H1 (cell line): ENCODE measurements around the gene RNF13. TPM values are rescaled to one million over a fixed set of nuclear protein-coding genes. Genes with fewer than 3 reads are reported as not detected.

Experiments used
- CTCF ChIA-PET: fragments of 300-600 bp; sonication (Branson Sonifier 250); formaldehyde crosslinking; loops from one replicate; lab custom pipeline; 2021; ENCODE audit not compliant: partially characterized antibody; lab: Charles Lee
- POLR2A ChIA-PET: fragments of 300-600 bp; sonication (Branson Sonifier 250); formaldehyde crosslinking; loops from one replicate; lab custom pipeline; 2021; ENCODE audit warnings: inconsistent platforms; ENCODE audit not compliant: partially characterized antibody; lab: Charles Lee
- DNase-seq, 2 experiments: peaks; one replicate each; pipeline versions ENCODE4 v3.0.0 to v3.0.0-alpha.2; 2010 to 2022; ENCODE audit warnings: low spot score in 2 of 2, low read depth in 1 of 2, mixed read lengths in 1 of 2
- FAIRE-seq: peaks from 2 replicates; lab custom pipeline; 2011; peaks lifted over from hg19 to GRCh38; lab: Jason Lieb, UNC
- H2AFZ ChIP-seq: 2 replicates; pipeline ENCODE4 v1.8.1; 2012; ENCODE audit warnings: low read length, inconsistent platforms
- H2AK5ac ChIP-seq: 2 replicates; pipeline ENCODE4 v1.6.1; 2013; ENCODE audit warnings: low read depth, low read length
- H2BK120ac ChIP-seq: replicated peaks from 2 replicates; pipeline ENCODE3; 2013; ENCODE audit warnings: low read depth, low read length, inconsistent platforms
- H2BK12ac ChIP-seq: 2 replicates; pipeline ENCODE4 v1.6.1; 2013; ENCODE audit warnings: low read depth, low read length
- H2BK15ac ChIP-seq: 2 replicates; pipeline ENCODE4 v1.6.1; 2013; ENCODE audit warnings: low read length
- H2BK20ac ChIP-seq: 2 replicates; pipeline ENCODE4 v1.6.1; 2013; ENCODE audit warnings: low read length
- H2BK5ac ChIP-seq: 2 replicates; pipeline ENCODE4 v1.6.1; 2013; ENCODE audit warnings: low read depth, low read length
- H3K14ac ChIP-seq: 2 replicates; pipeline ENCODE4 v1.6.1; 2013; ENCODE audit warnings: inconsistent platforms; ENCODE audit not compliant: insufficient read length
- H3K18ac ChIP-seq: 2 replicates; pipeline ENCODE4 v1.6.1; 2013; ENCODE audit warnings: low read length; ENCODE audit errors: extremely low read depth
- H3K23ac ChIP-seq: 2 replicates; pipeline ENCODE4 v1.6.1; 2013; ENCODE audit warnings: inconsistent platforms; ENCODE audit not compliant: insufficient read length
- H3K23me2 ChIP-seq: 2 replicates; pipeline ENCODE4 v1.6.1; 2013; ENCODE audit warnings: low read depth, low read length
- H3K27ac ChIP-seq: 2 replicates; pipeline ENCODE4 v1.6.1; 2011; ENCODE audit warnings: low read depth, low read length, inconsistent platforms
- H3K27me3 ChIP-seq, 4 experiments: replicated peaks in 1 of 4; 1 replicate in 1 of 4; 2 replicates in 3 of 4; pipeline versions ENCODE4 v1.6.1 to v1.8.1; 2011 to 2013; ENCODE audit warnings: low read length in 3 of 4, mild to moderate bottlenecking in 3 of 4, inconsistent platforms in 2 of 4, mixed read lengths in 2 of 4, moderate library complexity in 1 of 4; ENCODE audit not compliant: control insufficient read depth in 3 of 4, insufficient read depth in 3 of 4; ENCODE audit errors: extremely low read depth in 1 of 4
- H3K36me3 ChIP-seq, 4 experiments: 2 replicates each; pipeline versions ENCODE4 v1.6.1 to v1.8.1; 2011 to 2013; ENCODE audit warnings: mild to moderate bottlenecking in 4 of 4, low read length in 3 of 4, moderate library complexity in 2 of 4, control low read depth in 1 of 4, inconsistent platforms in 1 of 4; ENCODE audit not compliant: insufficient read depth in 4 of 4, control insufficient read depth in 2 of 4
- H3K4ac ChIP-seq: replicated peaks from 2 replicates; pipeline ENCODE3; 2013; ENCODE audit warnings: low read length, low read depth, mixed read lengths, inconsistent platforms; ENCODE audit not compliant: insufficient read length
- H3K4me1 ChIP-seq, 4 experiments: replicated peaks in 1 of 4; 1 replicate in 1 of 4; 2 replicates in 3 of 4; pipeline versions ENCODE4 v1.6.1 to v1.8.1; 2011 to 2013; ENCODE audit warnings: low read length in 3 of 4, inconsistent platforms in 2 of 4, mixed read lengths in 1 of 4; ENCODE audit not compliant: insufficient read depth in 4 of 4, control insufficient read depth in 3 of 4
- H3K4me2 ChIP-seq, 2 experiments: 2 replicates each; pipeline versions ENCODE4 v1.6.1 to v1.8.1; 2011 to 2013; ENCODE audit warnings: low read depth in 2 of 2, low read length in 2 of 2, control low read depth in 1 of 2, inconsistent platforms in 1 of 2, mild to moderate bottlenecking in 1 of 2; ENCODE audit not compliant: insufficient read depth in 1 of 2
- H3K4me3 ChIP-seq, 4 experiments: fragments of 200-600, 300-600 bp in 1 of 4; sonication (generic), shearing (Covaris generic), sonication (Bioruptor Twin) in 1 of 4; 2 replicates each; pipeline versions ENCODE4 v1.5.1 to v1.8.1; 2011 to 2016; ENCODE audit warnings: low read length in 4 of 4, low read depth in 3 of 4, control low read depth in 2 of 4, inconsistent platforms in 2 of 4, mild to moderate bottlenecking in 2 of 4, mixed read lengths in 1 of 4, moderate library complexity in 1 of 4; ENCODE audit not compliant: insufficient read depth in 2 of 4; ENCODE audit errors: extremely low read depth in 1 of 4
- H3K56ac ChIP-seq: replicated peaks from 2 replicates; pipeline ENCODE3; 2013; ENCODE audit warnings: low read depth, mild to moderate bottlenecking, mixed read lengths, low read length, inconsistent platforms; ENCODE audit not compliant: insufficient read length
- H3K79me1 ChIP-seq: 2 replicates; pipeline ENCODE4 v1.6.1; 2013; ENCODE audit warnings: low read depth, low read length, control low read depth
- H3K79me2 ChIP-seq, 2 experiments: 2 replicates each; pipeline versions ENCODE4 v1.6.1 to v1.8.1; 2012 to 2013; ENCODE audit warnings: low read length in 2 of 2, mild to moderate bottlenecking in 2 of 2, inconsistent platforms in 1 of 2; ENCODE audit not compliant: insufficient read depth in 2 of 2, control insufficient read depth in 1 of 2
- H3K9ac ChIP-seq, 4 experiments: replicated peaks in 1 of 4; 1 replicate in 1 of 4; 2 replicates in 3 of 4; pipeline versions ENCODE4 v1.6.1 to v1.8.1; 2011 to 2013; ENCODE audit warnings: low read depth in 3 of 4, low read length in 3 of 4, control low read depth in 2 of 4, mild to moderate bottlenecking in 2 of 4, moderate library complexity in 2 of 4, inconsistent platforms in 1 of 4; ENCODE audit errors: extremely low read depth in 1 of 4
- H3K9me3 ChIP-seq, 2 experiments: 2 replicates each; pipeline versions ENCODE4 v1.6.1 to v1.8.1; 2012 to 2013; ENCODE audit warnings: mild to moderate bottlenecking in 2 of 2, moderate library complexity in 2 of 2, control low read depth in 1 of 2, inconsistent platforms in 1 of 2, low read depth in 1 of 2, low read length in 1 of 2, mixed read lengths in 1 of 2; ENCODE audit not compliant: insufficient read depth in 2 of 2
- H4K20me1 ChIP-seq, 2 experiments: replicated peaks in 1 of 2; 2 replicates each; pipeline versions ENCODE3 to v1.8.1; 2011 to 2013; ENCODE audit warnings: inconsistent platforms in 2 of 2, low read length in 2 of 2, mild to moderate bottlenecking in 1 of 2; ENCODE audit not compliant: insufficient read depth in 2 of 2, control insufficient read depth in 1 of 2
- H4K5ac ChIP-seq: 2 replicates; pipeline ENCODE4 v1.6.1; 2013; ENCODE audit warnings: low read length, low read depth, mixed read lengths, inconsistent platforms; ENCODE audit not compliant: insufficient read length
- H4K8ac ChIP-seq: 2 replicates; pipeline ENCODE4 v1.8.0; 2013; ENCODE audit warnings: mild to moderate bottlenecking, moderate library complexity, low read length, inconsistent platforms; ENCODE audit not compliant: insufficient read depth; ENCODE audit errors: extremely low read depth
- H4K91ac ChIP-seq: replicated peaks from 2 replicates; pipeline ENCODE3; 2013; ENCODE audit warnings: low read length, mixed read lengths, inconsistent platforms; ENCODE audit not compliant: insufficient read length
- HDAC6 ChIP-seq: IDR thresholded peaks from one replicate; pipeline ENCODE4 v1.7.1; 2012; ENCODE audit warnings: low read depth, mild to moderate bottlenecking, inconsistent platforms, low read length, moderate library complexity
- NANOG ChIP-seq: IDR thresholded peaks from 2 replicates; pipeline ENCODE4 v1.6.1; 2011; ENCODE audit warnings: low read length, low read depth, mild to moderate bottlenecking, inconsistent platforms; ENCODE audit not compliant: insufficient read depth, poor library complexity, severe bottlenecking
- PHF8 ChIP-seq: fragments of 200-600 bp; sonication (generic); conservative IDR thresholded peaks from 2 replicates; pipeline ENCODE4 v1.7.1; 2012; ENCODE audit warnings: low read depth, mild to moderate bottlenecking, inconsistent platforms, low read length, moderate library complexity
- POU5F1 ChIP-seq: IDR thresholded peaks from 2 replicates; pipeline ENCODE4 v1.6.1; 2011; ENCODE audit warnings: low read depth, mild to moderate bottlenecking, low read length, moderate library complexity
- SP1 ChIP-seq: IDR thresholded peaks from 2 replicates; pipeline ENCODE4 v1.6.1; 2011; ENCODE audit warnings: low read depth, low read length
- SRF ChIP-seq: IDR thresholded peaks from 2 replicates; pipeline ENCODE4 v1.6.1; 2011; ENCODE audit warnings: mild to moderate bottlenecking, low read depth, low read length, moderate library complexity
- TAF1 ChIP-seq: IDR thresholded peaks from 2 replicates; pipeline ENCODE4 v1.6.1; 2011; ENCODE audit warnings: mild to moderate bottlenecking, low read depth, low read length
- YY1 ChIP-seq: IDR thresholded peaks from 2 replicates; pipeline ENCODE4 v1.6.1; 2011; ENCODE audit warnings: low read depth, mild to moderate bottlenecking, low read length
- WGBS, 2 experiments: shearing (Covaris generic) in 1 of 2; methylation state at CpG; one replicate each; pipeline versions ENCODE4 v1.1.6 to v1.1.7; 2013 to 2015; ENCODE audit warnings: low lambda C conversion rate in 2 of 2, mixed read lengths in 2 of 2, inconsistent platforms in 1 of 2, low coverage in 1 of 2, missing lambda C conversion rate in 1 of 2; ENCODE audit not compliant: insufficient replicate concordance in 2 of 2, insufficient coverage in 1 of 2, insufficient read length in 1 of 2; ENCODE audit errors: extremely low coverage in 1 of 2, missing lambda C conversion rate in 1 of 2; 5-methylcytosine and 5-hydroxymethylcytosine counted together
- polyA plus RNA-seq, 7 experiments: library from polyadenylated mRNA; depleted of rRNA in 3 of 7; stranded (reverse) in 5 of 7; unstranded in 2 of 7; fragments of >200 nt in 5 of 7; fragments of 200-250 nt in 2 of 7; gene quantifications; 1 replicate in 5 of 7; 2 replicates in 1 of 7; 4 replicates in 1 of 7; pipeline versions ENCODE4 v1.2.1 to v1.2.3, GENCODE V29; 2011 to 2013; ENCODE audit warnings: missing spikeins in 2 of 7, mixed read lengths in 2 of 7
- total RNA-seq: library from RNA; stranded (reverse); fragmentation: NEBNext Ultra II Directional; extraction: Animal tissue kit (Norgen Biotek cat#: 25700); gene quantifications from 2 replicates; pipeline ENCODE4 v1.2.1, GENCODE V29; 2021

The RNF13 gene
- total and polyA plus RNA-seq, 2 of the 8 experiments (the other 6 are each of a cell fraction or from before 2014, with no cell fraction given): 19.4 to 35.4 TPM

DNA sequence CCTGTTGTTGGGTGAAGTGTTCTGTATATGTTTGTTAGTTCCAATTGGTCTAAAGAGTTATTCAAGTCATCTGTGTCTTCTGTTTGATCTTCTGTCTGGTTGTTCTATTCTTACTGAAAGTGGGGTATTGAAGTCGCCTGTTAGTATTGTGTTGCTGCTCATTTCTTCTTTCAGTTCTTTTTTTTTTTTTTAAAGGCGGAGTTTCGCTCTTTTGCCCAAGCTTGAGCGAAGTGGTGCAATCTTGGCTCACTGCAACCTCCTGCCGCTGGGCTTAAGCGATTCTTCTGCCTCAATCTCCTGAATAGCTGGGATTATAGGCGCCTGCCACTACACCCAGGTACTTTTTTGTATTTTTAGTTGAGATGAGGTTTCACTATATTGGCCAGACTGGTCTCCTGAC lies 134.2 kb downstream of the RNF13 start:
- H3K23me2 ChIP-seq: no peaks in the 10 kb centered on the region
- H3K9ac ChIP-seq: no peak overlapping the region
- H3K14ac ChIP-seq: no peak overlapping the region
- FAIRE-seq (no peak), DNase-seq (no peak)
- TF ChIP-seq POU5F1 (no peak), TAF1 (no peak), HDAC6 (no peak), NANOG (no peak), SRF (no peak), YY1 (no peak), PHF8 (no peak), SP1 (no peak)
- peaks cover 0 to 3% of the 10 kb centered on the region in 2 experiments; a peak in 1 of 4 replicates for H3K79me2 ChIP-seq
- H3K79me1 ChIP-seq: no peaks in the 10 kb centered on the region
- H2BK15ac ChIP-seq: no peak overlapping the region
- H3K4me2 ChIP-seq: no peak overlapping the region
- no peak overlapping the region for H2BK20ac ChIP-seq
- H2AFZ ChIP-seq: no peak overlapping the region
- POLR2A ChIA-PET: interaction anchor here (1.6 kb wide), 1 partner anchor 23 kb away, joined by 7 read pairs; the partner anchor contains the start of gene PFN2
- no peaks in the 10 kb centered on the region for H3K4me1 ChIP-seq
- no peak overlapping the region for H2BK5ac ChIP-seq
- no peak overlapping the region for H3K18ac ChIP-seq
- no peak overlapping the region for H3K4me3 ChIP-seq
- H3K9me3 ChIP-seq: peaks cover 5 to 11% of the 10 kb centered on the region in 2 experiments; a peak in 3 of 4 replicates
- no peak overlapping the region for H2AK5ac ChIP-seq
- no peak overlapping the region for H3K4ac ChIP-seq
- peaks cover 0 to 22% (median 2%) of the 10 kb centered on the region in 4 experiments; a peak in 3 of 8 replicates for H3K36me3 ChIP-seq
- H2BK120ac ChIP-seq: no peak overlapping the region
- CTCF ChIA-PET: interaction anchor here (2.6 kb wide), 1 partner anchor 11 kb away, joined by 9 read pairs; no protein-coding TSS in a partner anchor
- no peak overlapping the region for H4K91ac ChIP-seq
- no peak overlapping the region for H3K27ac ChIP-seq
- H4K5ac ChIP-seq: no peak overlapping the region
- H3K23ac ChIP-seq: no peak overlapping the region
- H3K56ac ChIP-seq: no peak overlapping the region
- H4K20me1 ChIP-seq: no peaks in the 10 kb centered on the region
- WGBS, 2 experiments: 97% methylated on average over 7 of the region's 7 CpGs; no CpG with 5 or more reads in 1 of the 2 experiments
- no peak overlapping the region for H2BK12ac ChIP-seq
- no peaks in the 10 kb centered on the region for H3K27me3 ChIP-seq
- H4K8ac ChIP-seq: no peak overlapping the region
